H9 (cell line): ENCODE data around the gene EFHD1. TPM values are rescaled to one million over a fixed set of nuclear protein-coding genes. Genes with fewer than 3 reads are reported as not detected.

Source experiments
- DNase-seq: peaks from one replicate; pipeline ENCODE4 v3.0.0-alpha.2; 2017
- H2AFZ ChIP-seq: one replicate; pipeline ENCODE4 v1.6.1; 2013; ENCODE audit warnings: mild to moderate bottlenecking, low read length, control low read depth, moderate library complexity
- H2AK5ac ChIP-seq: 2 replicates; pipeline ENCODE4 v1.6.1; 2013; ENCODE audit warnings: low read length, control low read depth, mixed read lengths; ENCODE audit not compliant: insufficient read length
- H2BK120ac ChIP-seq: one replicate; pipeline ENCODE4 v1.6.1; 2013; ENCODE audit warnings: low read depth, mild to moderate bottlenecking, low read length, control low read depth, inconsistent platforms; ENCODE audit not compliant: poor library complexity, severe bottlenecking
- H2BK12ac ChIP-seq: 2 replicates; pipeline ENCODE4 v1.6.1; 2013; ENCODE audit warnings: low read length, control low read depth, mixed read lengths, low read depth; ENCODE audit not compliant: insufficient read length
- H2BK15ac ChIP-seq: 2 replicates; pipeline ENCODE4 v1.6.1; 2013; ENCODE audit warnings: low read depth, low read length, control low read depth
- H2BK20ac ChIP-seq: one replicate; pipeline ENCODE4 v1.6.1; 2013; ENCODE audit warnings: low read depth, mild to moderate bottlenecking, low read length, control low read depth, inconsistent platforms; ENCODE audit not compliant: poor library complexity, severe bottlenecking
- H2BK5ac ChIP-seq: 2 replicates; pipeline ENCODE4 v1.6.1; 2013; ENCODE audit warnings: low read length, control low read depth, mixed read lengths; ENCODE audit not compliant: insufficient read length
- H3K14ac ChIP-seq: 2 replicates; pipeline ENCODE4 v1.6.1; 2013; ENCODE audit warnings: low read length, control low read depth; ENCODE audit not compliant: insufficient read depth
- H3K18ac ChIP-seq: 2 replicates; pipeline ENCODE4 v1.6.1; 2013; ENCODE audit warnings: low read depth, mild to moderate bottlenecking, mixed read lengths, low read length, control low read depth; ENCODE audit not compliant: insufficient read length
- H3K23ac ChIP-seq: 2 replicates; pipeline ENCODE4 v1.6.1; 2013; ENCODE audit warnings: low read length, control low read depth, mixed read lengths, low read depth; ENCODE audit not compliant: insufficient read length
- H3K23me2 ChIP-seq: 2 replicates; pipeline ENCODE4 v1.6.1; 2013; ENCODE audit warnings: low read depth, mild to moderate bottlenecking, mixed read lengths, low read length, control low read depth; ENCODE audit not compliant: insufficient read length, poor library complexity, severe bottlenecking
- H3K27ac ChIP-seq: 2 replicates; pipeline ENCODE4 v1.5.1; 2013; ENCODE audit warnings: low read length, control low read depth, mixed read lengths, low read depth; ENCODE audit not compliant: insufficient read length
- H3K27me3 ChIP-seq: 2 replicates; pipeline ENCODE4 v1.6.1; 2013; ENCODE audit warnings: low read length, control low read depth, inconsistent platforms; ENCODE audit not compliant: insufficient read depth
- H3K4ac ChIP-seq: 2 replicates; pipeline ENCODE4 v1.6.1; 2013; ENCODE audit warnings: low read depth, mild to moderate bottlenecking, control low read depth, inconsistent platforms, low read length, moderate library complexity
- H3K4me1 ChIP-seq: 2 replicates; pipeline ENCODE4 v1.6.1; 2013; ENCODE audit warnings: low read length, control low read depth, inconsistent platforms; ENCODE audit not compliant: insufficient read depth
- H3K4me2 ChIP-seq: 2 replicates; pipeline ENCODE4 v1.6.1; 2013; ENCODE audit warnings: low read length, control low read depth, mixed read lengths; ENCODE audit not compliant: insufficient read length, insufficient read depth
- H3K56ac ChIP-seq: 2 replicates; pipeline ENCODE4 v1.6.1; 2013; ENCODE audit warnings: low read depth, mild to moderate bottlenecking, mixed read lengths, low read length, control low read depth; ENCODE audit not compliant: insufficient read length
- H3K79me1 ChIP-seq: 2 replicates; pipeline ENCODE4 v1.6.1; 2013; ENCODE audit warnings: low read depth, mild to moderate bottlenecking, moderate library complexity, low read length, control low read depth, inconsistent platforms; ENCODE audit not compliant: insufficient read depth, poor library complexity, severe bottlenecking
- H3K79me2 ChIP-seq: 2 replicates; pipeline ENCODE4 v1.6.1; 2013; ENCODE audit warnings: low read length, control low read depth, inconsistent platforms; ENCODE audit not compliant: insufficient read depth
- H3K9ac ChIP-seq: 2 replicates; pipeline ENCODE4 v1.6.1; 2013; ENCODE audit warnings: low read length, control low read depth, mixed read lengths; ENCODE audit not compliant: insufficient read length; ENCODE audit errors: extremely low read depth
- H3K9me3 ChIP-seq: one replicate; pipeline ENCODE4 v1.6.1; 2013; ENCODE audit warnings: low read depth, low read length, inconsistent platforms; ENCODE audit not compliant: control insufficient read depth
- H3T11ph ChIP-seq: one replicate; pipeline ENCODE4 v1.6.1; 2013; ENCODE audit warnings: mild to moderate bottlenecking, low read length, control low read depth, inconsistent platforms
- H4K20me1 ChIP-seq: one replicate; pipeline ENCODE4 v1.6.1; 2013; ENCODE audit not compliant: control insufficient read depth, insufficient read length, insufficient read depth
- H4K5ac ChIP-seq: 2 replicates; pipeline ENCODE4 v1.6.1; 2013; ENCODE audit warnings: low read depth, mild to moderate bottlenecking, mixed read lengths, low read length, control low read depth; ENCODE audit not compliant: insufficient read length
- H4K8ac ChIP-seq: replicated peaks from 2 replicates; pipeline ENCODE4 v1.6.1; 2013; ENCODE audit warnings: low read length, control low read depth, mixed read lengths, low read depth; ENCODE audit not compliant: insufficient read length
- H4K91ac ChIP-seq: 2 replicates; pipeline ENCODE4 v1.6.1; 2013; ENCODE audit warnings: low read depth, mild to moderate bottlenecking, moderate library complexity, mixed read lengths, low read length, control low read depth; ENCODE audit not compliant: insufficient read length
- H3K27ac Mint-ChIP-seq, 3 experiments: 2 replicates in 2 of 3; 3 replicates in 1 of 3; pipeline ENCODE4 v1.8.0; 2020 to 2021; ENCODE audit warnings: mixed read lengths in 3 of 3, mild to moderate bottlenecking in 1 of 3, moderate library complexity in 1 of 3
- H3K27me3 Mint-ChIP-seq: 2 replicates; pipeline ENCODE4 v1.8.0; 2021; ENCODE audit warnings: low read depth, mild to moderate bottlenecking, moderate library complexity, mixed read lengths
- H3K36me3 Mint-ChIP-seq, 3 experiments: 2 replicates in 2 of 3; 3 replicates in 1 of 3; pipeline ENCODE4 v1.8.0; 2020 to 2021; ENCODE audit warnings: low read depth in 3 of 3, mixed read lengths in 3 of 3; ENCODE audit not compliant: insufficient read depth in 1 of 3
- H3K4me1 Mint-ChIP-seq, 2 experiments: 2 replicates each; pipeline ENCODE4 v1.8.0; 2020; ENCODE audit warnings: mixed read lengths in 2 of 2
- H3K4me3 Mint-ChIP-seq, 2 experiments: 2 replicates in 1 of 2; 3 replicates in 1 of 2; pipeline ENCODE4 v1.8.0; 2020 to 2021; ENCODE audit warnings: mild to moderate bottlenecking in 2 of 2, mixed read lengths in 2 of 2, moderate library complexity in 1 of 2
- H3K9me3 Mint-ChIP-seq, 2 experiments: 2 replicates in 1 of 2; 3 replicates in 1 of 2; pipeline ENCODE4 v1.8.0; 2020; ENCODE audit warnings: mild to moderate bottlenecking in 2 of 2, mixed read lengths in 2 of 2, moderate library complexity in 1 of 2
- CTCF ChIP-seq: fragments of 200-600 bp; sonication (generic); conservative IDR thresholded peaks from 3 replicates; pipeline ENCODE4 v1.8.0; 2021; ENCODE audit warnings: antibody characterized with exemption, mild to moderate bottlenecking
- WGBS: extraction: QIAGEN DNeasy Blood & Tissue Kit; methylation state at CpG from one replicate; pipeline ENCODE4 v1.1.7; 2013; ENCODE audit warnings: missing lambda C conversion rate, low lambda C conversion rate, mixed read lengths; ENCODE audit not compliant: insufficient read length; ENCODE audit errors: extremely low coverage; 5-methylcytosine and 5-hydroxymethylcytosine counted together
- total RNA-seq: library from RNA; stranded (reverse); gene quantifications from 2 replicates; pipeline ENCODE4 v1.2.1, GENCODE V29; 2021

The EFHD1 gene
- total RNA-seq, 1 experiment from 2014 or later: 2.8 TPM

GRCh38 chr2:232586943-232587505 lies 46.4 kb upstream of the EFHD1 start:
- no peak overlapping the region for H2BK12ac ChIP-seq
- H4K5ac ChIP-seq: no peak overlapping the region
- no peak overlapping the region for H2BK20ac ChIP-seq
- H3K9me3 Mint-ChIP-seq: peaks cover 0 to 12% of the 10 kb centered on the region in 2 experiments; a peak in 3 of 5 replicates
- H3K27ac Mint-ChIP-seq: no peak overlapping the region
- H2BK120ac ChIP-seq: no peak overlapping the region
- no peak for DNase-seq
- no peak overlapping the region for H3K4me2 ChIP-seq
- no peak overlapping the region for H4K8ac ChIP-seq
- no peak overlapping the region for H4K91ac ChIP-seq
- no peaks in the 10 kb centered on the region for H3K4me1 ChIP-seq
- H3K27ac ChIP-seq: no peak overlapping the region
- no CpG with 5 or more reads among the region's 5 CpGs for WGBS
- H3T11ph ChIP-seq: no peak overlapping the region
- no peaks in the 10 kb centered on the region for H4K20me1 ChIP-seq
- no peaks in the 10 kb centered on the region for H3K27me3 ChIP-seq
- no peak overlapping the region for H2AFZ ChIP-seq
- H3K79me2 ChIP-seq: no peaks in the 10 kb centered on the region
- H3K23ac ChIP-seq: no peak overlapping the region
- no peak overlapping the region for H3K56ac ChIP-seq
- no peak overlapping the region for H3K4ac ChIP-seq
- H3K27me3 Mint-ChIP-seq: peaks cover 3% of the 10 kb centered on the region; the same call in 1 of the 2 replicates
- no peak overlapping the region for H3K9ac ChIP-seq
- H3K79me1 ChIP-seq: no peaks in the 10 kb centered on the region
- no peak overlapping the region for H2AK5ac ChIP-seq
- H3K4me3 Mint-ChIP-seq: no peak overlapping the region
- no peaks in the 10 kb centered on the region for H3K9me3 ChIP-seq
- H3K14ac ChIP-seq: no peak overlapping the region
- no peaks in the 10 kb centered on the region for H3K23me2 ChIP-seq
- H3K18ac ChIP-seq: no peak overlapping the region
- peaks cover 28 to 33% of the 10 kb centered on the region in 2 experiments for H3K4me1 Mint-ChIP-seq
- no peak for TF ChIP-seq CTCF
- H3K36me3 Mint-ChIP-seq: peaks cover 13 to 23% (median 21%) of the 10 kb centered on the region in 3 experiments; a peak in 6 of 7 replicates
- no peak overlapping the region for H2BK5ac ChIP-seq
- H2BK15ac ChIP-seq: no peak overlapping the region
